B cell (primary cell): ENCODE data around the gene ADORA2A.

ENCODE experiments used
- EZH2 ChIP-seq: IDR thresholded peaks from 2 replicates; pipeline ENCODE4 v1.6.1; 2012; ENCODE audit warnings: borderline replicate concordance, low read depth, mild to moderate bottlenecking, moderate library complexity, low read length; ENCODE audit not compliant: insufficient read depth, poor library complexity, severe bottlenecking
- TF ChIP-seq, protein P1 (sequence below): fragments of 200-600 bp; IDR thresholded peaks from one replicate; pipeline ENCODE4 v1.8.0; 2022; ENCODE audit warnings: antibody characterized with exemption, mild to moderate bottlenecking

DNA sequence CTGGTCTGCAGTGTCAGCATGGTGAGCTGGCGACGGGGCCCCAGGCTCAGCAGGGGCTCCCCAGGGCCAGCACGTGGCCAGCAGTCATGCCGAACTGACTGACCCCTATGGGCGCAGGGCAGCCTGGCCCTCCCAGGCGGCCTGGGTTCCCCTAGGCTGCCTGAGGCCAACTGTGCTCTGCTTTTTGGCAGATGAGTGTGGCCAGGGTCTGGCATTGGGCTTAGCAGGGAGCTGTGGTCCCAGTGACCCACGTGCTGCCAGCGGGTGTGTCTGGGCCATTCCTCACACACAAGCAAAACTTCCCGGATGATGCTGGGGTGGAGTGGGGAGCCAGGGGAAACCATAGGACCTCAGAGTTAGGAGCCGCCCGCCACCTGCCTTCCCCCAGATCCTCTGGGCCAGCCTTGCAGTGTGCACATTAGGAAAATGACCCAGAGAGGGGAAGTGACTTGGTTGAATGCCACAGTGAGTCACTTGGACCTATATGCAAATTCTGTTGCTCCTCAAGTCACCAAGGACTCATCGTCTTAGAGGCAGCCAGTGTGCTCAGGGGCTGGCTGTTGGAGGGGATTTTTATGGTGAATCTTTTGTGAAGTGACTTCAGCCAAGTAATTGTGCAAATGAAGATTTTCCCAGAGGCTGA is 6.5 kb downstream of the ADORA2A start:
- TF ChIP-seq, protein P1, sequence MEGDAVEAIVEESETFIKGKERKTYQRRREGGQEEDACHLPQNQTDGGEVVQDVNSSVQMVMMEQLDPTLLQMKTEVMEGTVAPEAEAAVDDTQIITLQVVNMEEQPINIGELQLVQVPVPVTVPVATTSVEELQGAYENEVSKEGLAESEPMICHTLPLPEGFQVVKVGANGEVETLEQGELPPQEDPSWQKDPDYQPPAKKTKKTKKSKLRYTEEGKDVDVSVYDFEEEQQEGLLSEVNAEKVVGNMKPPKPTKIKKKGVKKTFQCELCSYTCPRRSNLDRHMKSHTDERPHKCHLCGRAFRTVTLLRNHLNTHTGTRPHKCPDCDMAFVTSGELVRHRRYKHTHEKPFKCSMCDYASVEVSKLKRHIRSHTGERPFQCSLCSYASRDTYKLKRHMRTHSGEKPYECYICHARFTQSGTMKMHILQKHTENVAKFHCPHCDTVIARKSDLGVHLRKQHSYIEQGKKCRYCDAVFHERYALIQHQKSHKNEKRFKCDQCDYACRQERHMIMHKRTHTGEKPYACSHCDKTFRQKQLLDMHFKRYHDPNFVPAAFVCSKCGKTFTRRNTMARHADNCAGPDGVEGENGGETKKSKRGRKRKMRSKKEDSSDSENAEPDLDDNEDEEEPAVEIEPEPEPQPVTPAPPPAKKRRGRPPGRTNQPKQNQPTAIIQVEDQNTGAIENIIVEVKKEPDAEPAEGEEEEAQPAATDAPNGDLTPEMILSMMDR: no peak
- TF ChIP-seq EZH2: no peak
